Measurements from ENCODE around the gene GRK3. TPM values are rescaled to one million over a fixed set of nuclear protein-coding genes. Genes with fewer than 3 reads are reported as not detected.
"Not testable (repeated sequence)": the region's sequence is repeated elsewhere in the genome, so short reads cannot be mapped to it uniquely, and the experiment has no call there.

GRK3 gene
- total RNA-seq, 3 donors from 2014 or later: 14.4 to 49.1 (median 16.7) TPM

DNA sequence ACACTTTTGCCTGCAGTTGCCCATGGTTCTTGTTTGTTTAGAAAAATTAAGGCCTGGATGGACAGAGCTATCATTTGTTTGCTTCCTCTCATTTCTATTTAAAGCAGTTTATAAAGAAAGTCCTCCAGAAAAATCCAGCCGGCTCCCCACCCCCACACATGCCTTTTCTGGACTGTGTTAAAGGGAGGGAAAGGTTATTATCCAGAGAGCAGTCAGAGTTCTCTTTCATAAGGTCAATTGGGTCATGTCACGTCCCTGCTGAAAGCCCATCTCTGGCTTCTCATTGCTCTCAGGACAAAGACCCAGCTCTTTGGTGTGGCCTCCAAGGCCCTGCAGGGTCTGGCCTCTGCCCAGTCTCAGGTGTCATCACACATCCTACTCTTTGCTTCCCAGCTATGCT lies 9.8 kb upstream of the GRK3 start:
- H3K4me1 ChIP-seq: peaks cover 0 to 4% of the 10 kb centered on the region in 2 donors
- no peak for DNase-seq (ENCODE audit: low spot score in 2 of 2)
- no peaks in the 10 kb centered on the region for H3K9me3 ChIP-seq
- H3K27ac ChIP-seq: peak overlapping the region in 1 of 2 donors; percentile 66
- intact Hi-C loops (cut with DNase I; ENCODE audit: low total_unique reads): no loop called here
- no peaks in the 10 kb centered on the region for H3K36me3 ChIP-seq
- TF ChIP-seq POLR2A (IDR thresholded peaks at IDR 0.05): no peak
- TF ChIP-seq, protein P1, sequence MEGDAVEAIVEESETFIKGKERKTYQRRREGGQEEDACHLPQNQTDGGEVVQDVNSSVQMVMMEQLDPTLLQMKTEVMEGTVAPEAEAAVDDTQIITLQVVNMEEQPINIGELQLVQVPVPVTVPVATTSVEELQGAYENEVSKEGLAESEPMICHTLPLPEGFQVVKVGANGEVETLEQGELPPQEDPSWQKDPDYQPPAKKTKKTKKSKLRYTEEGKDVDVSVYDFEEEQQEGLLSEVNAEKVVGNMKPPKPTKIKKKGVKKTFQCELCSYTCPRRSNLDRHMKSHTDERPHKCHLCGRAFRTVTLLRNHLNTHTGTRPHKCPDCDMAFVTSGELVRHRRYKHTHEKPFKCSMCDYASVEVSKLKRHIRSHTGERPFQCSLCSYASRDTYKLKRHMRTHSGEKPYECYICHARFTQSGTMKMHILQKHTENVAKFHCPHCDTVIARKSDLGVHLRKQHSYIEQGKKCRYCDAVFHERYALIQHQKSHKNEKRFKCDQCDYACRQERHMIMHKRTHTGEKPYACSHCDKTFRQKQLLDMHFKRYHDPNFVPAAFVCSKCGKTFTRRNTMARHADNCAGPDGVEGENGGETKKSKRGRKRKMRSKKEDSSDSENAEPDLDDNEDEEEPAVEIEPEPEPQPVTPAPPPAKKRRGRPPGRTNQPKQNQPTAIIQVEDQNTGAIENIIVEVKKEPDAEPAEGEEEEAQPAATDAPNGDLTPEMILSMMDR (IDR thresholded peaks at IDR 0.05): no peak
- no peak for TF ChIP-seq POLR2AphosphoS5 (IDR thresholded peaks at IDR 0.05)
- no peaks in the 10 kb centered on the region for H3K27me3 ChIP-seq
- H3K4me3 ChIP-seq: no peak overlapping the region

DNA sequence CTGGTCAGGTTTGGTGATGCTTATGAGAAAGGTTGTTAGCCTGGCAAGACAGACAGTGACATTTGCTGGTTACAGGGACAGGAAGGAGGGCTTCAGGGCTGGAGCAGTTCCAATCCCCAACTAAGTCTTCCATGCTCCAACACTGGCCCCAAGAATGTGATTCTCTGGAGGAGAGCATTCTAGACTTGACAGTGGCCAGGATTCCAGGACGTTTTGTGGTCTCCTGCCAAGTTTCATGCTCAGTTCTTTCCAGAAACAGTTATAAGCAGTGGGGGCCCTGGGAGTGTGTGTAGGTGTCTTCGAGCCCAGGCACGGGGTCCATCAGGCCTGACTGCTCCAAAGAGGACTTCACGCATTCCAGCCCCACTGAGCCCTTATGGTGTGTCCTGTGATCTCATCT lies 8.9 kb upstream of the GRK3 start:
- no peaks in the 10 kb centered on the region for H3K9me3 ChIP-seq
- H3K4me1 ChIP-seq: peaks cover 0 to 4% of the 10 kb centered on the region in 2 donors
- TF ChIP-seq POLR2AphosphoS5 (IDR thresholded peaks at IDR 0.05): no peak
- no peak for TF ChIP-seq POLR2A (IDR thresholded peaks at IDR 0.05)
- TF ChIP-seq, protein P1 (IDR thresholded peaks at IDR 0.05): no peak
- H3K27me3 ChIP-seq: no peaks in the 10 kb centered on the region
- no peak for DNase-seq (ENCODE audit: low spot score in 2 of 2)
- H3K36me3 ChIP-seq: no peaks in the 10 kb centered on the region
- H3K4me3 ChIP-seq: no peak overlapping the region
- intact Hi-C loops (cut with DNase I; ENCODE audit: low total_unique reads): no loop called here
- no peak overlapping the region for H3K27ac ChIP-seq

DNA sequence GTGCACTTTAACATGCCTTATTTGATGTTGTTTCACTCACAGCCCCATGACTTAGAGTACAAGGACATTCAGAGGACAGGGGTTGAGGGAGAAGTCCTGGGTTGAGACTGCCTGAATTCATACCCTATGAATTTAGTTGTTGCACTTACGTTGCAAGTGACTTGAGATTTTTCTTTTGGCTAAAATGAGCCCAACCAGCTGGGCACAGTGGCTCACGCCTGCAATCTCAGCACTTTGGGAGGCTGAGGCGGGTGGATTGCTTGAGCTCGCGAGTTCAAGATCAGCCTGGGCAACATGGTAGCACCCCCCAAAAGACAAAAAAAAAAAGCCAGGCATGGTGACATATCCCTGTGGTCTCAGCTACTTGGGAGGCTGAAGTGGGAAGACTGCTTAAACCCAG lies 7.3 kb upstream of the GRK3 start:
- intact Hi-C loops (cut with DNase I; ENCODE audit: low total_unique reads): no loop called here
- DNase-seq (ENCODE audit: low spot score in 2 of 2): no peak
- TF ChIP-seq POLR2A (IDR thresholded peaks at IDR 0.05) (no peak), POLR2AphosphoS5 (IDR thresholded peaks at IDR 0.05) (no peak)
- TF ChIP-seq, protein P1 (IDR thresholded peaks at IDR 0.05): no peak
- Histone ChIP-seq H3K9me3 (no peaks in the 10 kb centered on the region), H3K4me3 (no peak overlapping the region), H3K27me3 (no peaks in the 10 kb centered on the region), H3K4me1 (peaks cover 0 to 4% of the 10 kb centered on the region in 2 donors), H3K27ac (no peak overlapping the region), H3K36me3 (no peaks in the 10 kb centered on the region)

DNA sequence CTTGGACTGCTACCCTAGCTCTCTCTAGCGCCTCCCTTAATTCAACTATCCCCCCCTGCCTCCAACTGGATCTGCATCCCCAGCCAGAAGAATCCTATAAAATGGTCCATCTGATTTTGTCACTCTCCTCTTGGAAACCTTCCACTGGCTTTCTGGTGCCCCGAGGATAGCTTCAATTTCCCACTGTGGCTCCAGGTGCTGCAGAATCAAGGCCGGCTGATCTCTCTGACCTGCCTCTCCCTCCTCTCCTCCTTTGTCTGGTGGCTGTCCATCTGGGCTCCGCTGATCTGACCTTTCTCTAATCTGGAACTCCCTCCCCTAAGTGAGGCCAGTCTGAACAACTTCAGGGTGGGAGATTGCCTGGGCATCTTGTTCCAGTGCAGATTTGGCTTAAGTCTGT lies 6.1 kb upstream of the GRK3 start:
- no peaks in the 10 kb centered on the region for H3K9me3 ChIP-seq
- no peak overlapping the region for H3K4me3 ChIP-seq
- no peaks in the 10 kb centered on the region for H3K36me3 ChIP-seq
- TF ChIP-seq, protein P1 (IDR thresholded peaks at IDR 0.05): no peak
- intact Hi-C loops (cut with DNase I; ENCODE audit: low total_unique reads): no loop called here
- H3K27ac ChIP-seq: no peak overlapping the region
- peaks cover 0 to 4% of the 10 kb centered on the region in 2 donors for H3K4me1 ChIP-seq
- H3K27me3 ChIP-seq: no peaks in the 10 kb centered on the region
- no peak for DNase-seq (ENCODE audit: low spot score in 2 of 2)

DNA sequence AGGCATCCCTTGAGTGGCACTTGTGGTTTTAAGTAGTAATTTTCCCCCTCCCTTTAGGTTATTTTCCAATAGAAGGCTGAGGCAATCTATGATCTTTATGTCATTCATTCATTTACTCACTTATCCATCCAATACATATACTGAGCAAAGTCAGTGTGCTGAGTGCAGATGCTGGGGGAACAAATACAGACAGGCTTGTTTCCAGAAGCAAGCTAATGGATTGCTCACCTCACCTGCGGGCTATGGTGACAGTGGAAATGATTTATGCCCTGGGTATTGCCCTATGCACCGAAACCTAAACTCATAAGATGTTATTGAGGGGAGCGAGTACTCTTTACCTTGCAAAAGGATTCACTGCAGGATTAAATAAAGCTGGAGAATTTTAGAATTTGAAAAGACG lies 4.6 kb upstream of the GRK3 start:
- H3K27ac ChIP-seq; H3K9me3 ChIP-seq; intact Hi-C loops (cut with DNase I; ENCODE audit: low total_unique reads); H3K4me1 ChIP-seq; H3K36me3 ChIP-seq; DNase-seq (ENCODE audit: low spot score in 2 of 2); H3K4me3 ChIP-seq; H3K27me3 ChIP-seq: not testable (repeated sequence)

DNA sequence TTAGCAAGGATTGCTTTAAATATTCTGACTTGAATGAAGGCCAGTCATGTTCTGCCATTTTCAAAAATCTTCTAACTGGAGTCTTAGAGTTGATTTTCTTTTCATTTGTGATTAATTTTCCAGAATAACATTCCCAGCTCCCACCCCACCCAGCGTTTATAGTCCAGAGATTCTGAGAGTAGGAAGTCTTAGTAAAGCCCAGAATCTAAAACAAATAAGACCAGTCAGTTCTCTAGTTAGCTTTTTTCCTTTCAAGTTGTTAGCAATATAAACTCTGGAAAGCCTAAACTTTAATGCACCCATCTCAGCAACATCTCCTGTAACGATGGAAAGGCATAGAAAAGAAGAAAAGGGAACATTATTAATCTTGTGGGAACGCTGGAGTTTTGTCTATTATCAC lies 3.3 kb upstream of the GRK3 start:
- DNase-seq (ENCODE audit: low spot score in 2 of 2); intact Hi-C loops (cut with DNase I; ENCODE audit: low total_unique reads); H3K4me3 ChIP-seq; H3K27ac ChIP-seq; H3K36me3 ChIP-seq; H3K9me3 ChIP-seq; H3K27me3 ChIP-seq; H3K4me1 ChIP-seq: not testable (repeated sequence)

DNA sequence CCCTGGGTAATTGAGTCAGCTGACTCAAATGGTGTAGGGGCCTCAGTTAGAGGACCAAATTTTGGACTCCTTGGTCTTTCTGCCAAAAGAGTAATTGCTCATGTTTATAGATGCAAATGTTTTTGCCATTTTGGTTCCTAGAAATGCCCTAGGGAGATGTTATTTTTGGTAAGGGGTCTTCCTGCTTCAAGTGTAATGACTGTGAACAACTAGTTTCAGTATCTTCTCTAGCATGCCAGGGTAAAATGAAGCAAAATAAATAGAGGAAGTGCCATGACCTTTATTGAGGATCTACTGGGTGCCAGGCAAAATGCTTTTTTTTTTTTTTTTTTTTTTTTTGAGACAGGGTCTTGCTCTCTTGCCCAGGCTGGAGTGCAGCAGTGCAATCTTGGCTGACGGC lies 2.5 kb upstream of the GRK3 start:
- H3K9me3 ChIP-seq; H3K4me1 ChIP-seq; H3K27me3 ChIP-seq; DNase-seq (ENCODE audit: low spot score in 2 of 2); intact Hi-C loops (cut with DNase I; ENCODE audit: low total_unique reads); H3K36me3 ChIP-seq; H3K27ac ChIP-seq; H3K4me3 ChIP-seq: not testable (repeated sequence)

DNA sequence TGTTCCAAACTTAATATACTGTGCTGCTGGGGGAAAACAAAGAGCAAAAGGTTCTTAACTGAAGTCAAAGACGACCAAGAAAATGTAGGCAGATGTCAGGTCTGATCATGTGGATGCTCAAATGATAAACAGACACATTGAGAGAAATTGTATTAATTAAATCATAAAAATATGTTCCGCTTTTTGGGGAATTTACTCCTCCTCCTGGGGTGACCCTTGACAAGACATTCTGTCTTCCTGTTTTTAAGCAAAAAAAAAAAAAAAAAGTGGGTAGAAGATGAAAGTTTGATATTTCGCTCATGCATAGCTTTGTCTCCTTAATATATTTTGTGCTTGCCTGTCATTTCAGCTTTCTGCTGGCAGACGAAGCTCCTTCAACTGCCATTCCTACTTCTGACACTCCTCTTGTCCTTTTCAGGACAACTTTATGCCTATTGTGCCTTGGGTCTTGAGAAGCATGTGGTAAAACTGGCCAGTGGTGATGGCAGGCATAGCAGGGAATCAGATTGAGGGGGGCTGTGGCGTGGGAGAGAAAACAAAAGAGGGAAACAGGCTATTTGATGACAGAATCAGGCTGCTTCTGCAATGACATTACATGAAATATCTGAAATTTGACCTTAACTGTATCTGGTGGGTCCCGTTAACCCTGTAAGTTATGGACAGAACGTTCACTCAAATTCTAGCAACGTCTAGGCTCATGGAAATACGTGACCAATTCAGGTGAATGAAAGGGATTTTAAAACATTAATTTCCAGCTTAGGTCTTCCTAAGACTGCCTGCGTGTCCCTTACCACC lies 1.3 kb upstream of the GRK3 start:
- H3K9me3 ChIP-seq; H3K27me3 ChIP-seq; DNase-seq (ENCODE audit: low spot score in 2 of 2); H3K4me1 ChIP-seq; H3K36me3 ChIP-seq; intact Hi-C loops (cut with DNase I; ENCODE audit: low total_unique reads): not testable (repeated sequence)
- H3K4me3 ChIP-seq: peak overlapping the region in 2 of 3 donors; percentile 85 to 97
- H3K27ac ChIP-seq: peak overlapping the region; percentile 76 to 86
